Heart left ventricle (tissue), 13 donors: ENCODE data around the gene STARD8.

ENCODE experiments used
- CTCF ChIP-seq, 12 donors: fragments of 200-600 bp; sonication (generic) in 4 of 12; IDR thresholded peaks; one replicate each; pipeline versions ENCODE4 v1.5.0 to v1.8.0; 2018 to 2022; ENCODE audit warnings: antibody characterized with exemption in 12 of 12, mild to moderate bottlenecking in 5 of 12
- POLR2A ChIP-seq, 2 donors: fragments of 450-650 bp; IDR thresholded peaks; one replicate each; pipeline ENCODE4 v1.6.1; 2017; ENCODE audit warnings: antibody characterized with exemption in 2 of 2, mild to moderate bottlenecking in 2 of 2, moderate library complexity in 2 of 2
- donor health status: ischemic (EF 13 %, LVEDD 7.1; RV severe dilation, severe dysfunction).
- donor health status: DM: no; HTN: yes; CAD: no.
- donor health status: DM: no; HTN: no; CAD: no.
- donor health status: ischemic (EF 25% LVEDD 6.9; RV normal size, moderate dysfunction).
- donor health status: ischemic (EF 25% LVEDD 5.7; RV mildly dilated, moderate dysfunction).
- donor health status: ischemic (EF 35%, LVEDD 5.7; RV mildly dilated, moderate dysfunction).
- donor health status: nonischemic (EF 11% LVEDD 7.7; RV severe dilation, severe dysfunction).
- donor health status: DM: yes; HTN: yes; CAD: no.
- donor health status: PGD.
- donor health status: ischemic (EF 29% LVEDD 5.4; RV normal size, mild dysfunction).
- donor health status: nonischemic (EF 23%, LVEDD 6.1; RV moderate dilation, normal function).

GRCh38 chrX:68721991-68722860 lies 74.8 kb downstream of the STARD8 start:
- no peak for TF ChIP-seq CTCF (IDR thresholded peaks at IDR 0.05)
- no peak for TF ChIP-seq POLR2A (IDR thresholded peaks at IDR 0.05)
